NCI-H2171 (cell line): ENCODE measurements around the gene LEKR1.

Experiments
- DNase-seq: peaks from one replicate; lab custom pipeline; 2025; lab: John Stamatoyannopoulos, UW

The LEKR1 gene

DNA sequence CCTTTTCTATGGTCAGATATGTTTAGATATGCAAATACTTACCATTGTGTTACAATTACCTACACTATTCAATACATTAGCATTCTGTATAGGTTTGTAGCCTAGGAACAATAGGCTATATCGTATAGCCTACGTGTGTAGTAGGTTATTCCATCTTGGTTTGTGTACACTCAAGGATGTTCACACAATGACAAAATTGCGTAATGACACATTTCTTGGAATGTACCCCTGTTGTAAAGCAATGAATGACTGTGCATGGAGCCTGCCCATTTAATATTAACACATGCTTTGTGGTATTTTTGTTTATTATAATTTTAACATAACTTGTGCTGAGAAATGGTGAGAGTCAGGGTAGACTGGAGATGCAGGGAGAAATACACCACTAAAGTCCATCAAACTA lies 154.9 kb downstream of the LEKR1 start:
- DNase-seq = no peak

DNA sequence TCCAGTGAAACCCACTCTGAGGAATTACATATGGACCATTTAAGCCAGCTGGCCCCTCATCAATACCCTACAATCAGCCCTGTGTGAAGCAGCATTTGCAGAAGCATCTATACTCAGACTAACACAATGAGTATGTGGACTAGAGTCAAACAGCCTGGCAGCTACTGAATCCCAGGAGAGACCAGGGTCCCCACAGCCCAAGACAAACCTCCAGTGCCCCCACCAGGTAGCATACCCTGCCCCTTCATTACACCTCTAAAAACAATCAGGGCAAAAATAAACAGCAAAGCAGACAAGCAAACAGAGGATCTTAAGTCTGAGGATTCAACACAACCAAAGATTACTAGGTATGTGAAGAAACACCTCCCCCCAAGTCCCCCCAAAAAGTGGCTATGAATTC lies 157.4 kb downstream of the LEKR1 start:
- DNase-seq = no peak

DNA sequence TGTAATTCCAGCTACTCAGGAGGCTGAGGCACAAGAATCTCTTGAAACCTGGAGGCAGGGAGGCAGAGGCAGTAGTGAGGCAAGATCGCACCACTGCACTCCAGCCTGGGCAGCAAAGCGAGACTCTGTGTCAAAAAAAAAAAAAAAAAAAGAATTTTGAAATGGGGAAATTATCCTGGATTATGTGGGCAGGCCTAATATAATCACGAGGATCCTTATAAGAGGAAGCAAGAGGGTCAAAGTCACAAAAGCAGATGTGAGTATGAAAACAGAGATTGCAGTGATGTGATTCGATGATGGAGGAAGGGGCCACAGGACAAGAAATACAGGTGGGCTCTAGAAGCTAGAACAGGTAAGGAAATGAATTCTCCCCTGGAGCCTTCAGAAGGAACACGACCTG lies 159.6 kb downstream of the LEKR1 start:
- DNase-seq = no peak

DNA sequence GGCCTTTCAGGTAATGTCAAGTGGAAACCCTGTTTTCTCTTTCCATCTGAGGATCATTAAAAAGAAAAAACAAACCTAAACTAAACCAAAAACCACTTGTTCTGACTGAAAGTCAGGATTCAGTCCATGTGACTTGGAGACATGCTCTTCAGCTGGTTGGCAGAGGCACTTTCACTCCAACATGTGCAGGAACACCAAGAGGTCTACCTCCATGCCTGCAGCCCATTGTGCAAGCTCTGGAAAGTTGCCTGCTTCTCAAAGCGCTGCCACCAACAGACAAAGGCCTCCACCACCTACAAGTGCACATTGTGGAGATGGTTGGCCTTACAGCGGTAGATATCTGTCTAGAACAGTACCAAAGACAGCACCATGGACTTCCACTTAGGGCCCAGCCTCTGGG lies 161.8 kb downstream of the LEKR1 start:
- DNase-seq = no peak

DNA sequence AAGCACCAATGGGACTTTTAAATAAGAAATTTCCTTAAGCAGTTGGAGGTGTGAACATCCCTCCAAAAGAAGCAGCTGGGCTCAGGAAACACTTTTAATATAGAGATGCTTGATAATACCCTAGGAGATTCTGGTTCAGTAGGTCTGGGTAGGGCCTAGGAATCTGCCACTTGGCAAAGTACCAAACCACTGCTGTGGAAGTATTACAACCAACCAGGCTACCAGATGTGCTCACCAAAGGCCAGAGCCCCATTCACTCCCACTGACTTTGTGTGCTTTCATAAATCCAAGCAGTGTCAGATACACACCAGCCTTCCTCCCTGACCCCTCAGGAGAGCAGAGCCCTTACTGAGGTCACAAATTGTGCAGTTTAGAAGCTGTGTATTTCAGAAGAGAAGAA lies 171.2 kb downstream of the LEKR1 start:
- DNase-seq = peak; percentile 3

DNA sequence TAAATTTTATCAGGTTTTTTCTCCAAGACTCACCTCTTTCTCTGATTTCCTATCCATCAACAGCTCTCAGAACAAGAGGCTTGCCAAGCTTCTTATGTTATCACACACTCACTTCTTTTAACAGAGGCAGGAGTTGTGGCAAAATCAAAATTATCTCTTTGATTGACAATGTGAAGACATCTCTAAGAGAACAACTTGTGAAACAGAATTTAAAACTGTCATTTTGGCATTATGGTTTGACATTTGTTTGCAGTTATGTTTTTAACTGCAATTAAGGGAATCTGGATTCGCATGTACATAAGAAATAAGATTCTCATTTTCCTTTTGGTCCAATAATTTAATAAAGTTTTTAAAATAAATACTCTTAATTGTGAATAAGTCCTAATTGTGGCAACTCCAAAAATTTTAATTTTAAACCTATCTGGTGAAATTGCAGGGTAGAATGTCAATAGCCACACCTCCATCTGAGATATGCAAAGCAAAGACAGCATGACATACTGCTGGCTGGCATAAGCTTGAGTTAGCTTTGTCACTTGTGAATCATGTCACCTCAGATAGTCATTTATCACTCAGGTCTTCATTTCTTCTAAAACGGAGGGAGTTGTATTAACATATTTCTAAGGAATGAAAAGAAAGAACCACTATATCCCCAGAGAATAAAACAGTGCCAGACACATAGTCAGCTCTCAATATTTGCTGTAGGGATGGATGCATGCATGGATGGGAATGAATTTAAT lies 175.2 kb downstream of the LEKR1 start:
- DNase-seq = no peak

DNA sequence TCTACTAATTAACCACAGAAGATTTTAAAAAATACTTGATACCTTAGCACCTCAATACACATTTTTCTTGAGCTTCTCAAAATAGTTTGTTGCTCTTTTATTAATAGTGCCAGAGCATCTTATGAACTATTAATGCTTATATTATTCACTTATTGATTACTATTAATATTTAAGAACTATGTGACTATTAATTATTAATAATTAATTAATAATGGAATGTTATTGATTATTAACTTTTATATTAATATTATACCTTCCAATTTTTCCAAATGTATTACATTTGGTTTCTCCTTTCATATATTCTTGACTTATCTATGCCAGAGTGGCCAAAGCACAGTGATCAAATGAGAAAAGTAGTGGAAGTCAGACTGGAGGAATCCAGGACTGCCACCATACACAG lies 195.5 kb downstream of the LEKR1 start:
- DNase-seq = no peak

DNA sequence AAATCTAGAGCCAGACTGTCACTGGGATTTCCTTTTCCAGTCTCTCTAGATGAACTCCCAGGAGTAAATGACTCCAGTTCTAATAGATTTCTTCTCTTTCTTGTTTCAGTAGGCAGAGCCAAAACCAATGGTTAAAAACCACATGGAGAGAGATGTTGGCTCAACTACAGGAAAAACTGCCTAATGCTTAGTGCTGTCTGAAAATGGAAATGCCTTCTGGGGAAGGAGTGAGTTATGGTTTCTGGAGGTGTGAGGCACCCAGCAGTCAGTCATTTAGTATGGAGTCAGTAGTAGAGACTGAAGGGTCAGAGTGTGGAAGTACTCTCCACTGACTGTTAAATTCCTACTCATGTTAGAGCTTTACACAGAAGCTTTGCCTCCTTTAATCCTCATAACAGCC lies 197.1 kb downstream of the LEKR1 start:
- no peak for DNase-seq

DNA sequence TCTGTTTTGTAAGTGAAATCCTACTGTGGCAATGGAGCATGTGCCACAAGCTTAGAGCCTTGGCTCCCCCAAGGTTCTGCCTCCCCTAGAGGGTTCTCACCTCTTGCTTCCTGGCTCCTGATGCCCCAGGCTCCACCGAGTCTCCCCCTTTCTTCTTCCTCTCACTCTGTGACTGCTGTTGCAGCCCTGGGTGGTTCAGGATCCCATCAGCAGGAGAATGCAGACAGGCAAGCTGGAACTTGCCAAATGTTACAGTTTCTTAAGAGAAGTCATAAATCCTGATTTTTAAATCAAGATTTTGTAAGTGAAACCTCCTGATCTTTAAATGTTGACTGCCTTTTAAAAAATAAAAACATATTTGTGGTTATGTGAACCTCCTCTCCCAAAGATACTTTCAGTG lies 199.9 kb downstream of the LEKR1 start:
- DNase-seq = no peak

DNA sequence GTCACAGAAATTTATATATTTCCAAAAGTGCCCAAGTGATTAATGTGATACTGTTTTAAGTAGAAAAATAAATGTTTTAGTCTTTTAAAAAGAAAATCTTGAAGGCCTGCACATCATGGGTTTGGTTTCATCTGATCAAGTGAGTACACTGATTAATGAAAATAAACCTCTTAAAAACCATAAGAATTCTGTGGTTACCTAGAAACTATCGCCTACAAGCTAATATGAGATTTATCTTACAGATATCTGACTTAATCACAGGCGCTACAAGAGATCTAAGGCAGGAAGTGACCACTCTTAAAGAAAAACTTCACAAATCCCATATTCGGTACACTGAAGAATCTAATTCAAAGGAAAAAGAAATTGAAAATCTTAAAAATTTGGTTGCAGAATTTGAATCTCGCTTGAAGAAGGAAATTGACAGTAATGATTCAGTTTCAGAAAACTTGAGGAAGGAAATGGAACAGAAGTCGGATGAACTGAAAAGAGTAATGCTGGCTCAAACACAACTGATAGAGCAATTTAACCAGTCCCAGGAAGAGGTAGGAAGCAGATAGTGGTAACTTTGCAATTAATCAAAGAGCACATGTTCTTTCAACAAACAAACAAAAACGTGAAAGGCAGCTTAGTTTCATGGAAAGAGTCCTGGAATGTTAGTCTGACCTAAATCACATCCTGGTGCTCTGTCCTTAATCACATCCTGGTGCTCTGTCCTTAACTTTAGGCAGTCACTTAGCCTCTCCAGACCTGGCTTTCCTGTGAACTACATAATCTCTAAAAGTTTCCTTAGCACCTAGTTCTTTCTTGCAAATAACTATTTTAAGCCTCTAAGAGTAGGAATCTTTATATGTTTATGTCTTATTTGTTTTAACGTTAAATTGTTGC lies 201.9 kb downstream of the LEKR1 start:
- no peak for DNase-seq

DNA sequence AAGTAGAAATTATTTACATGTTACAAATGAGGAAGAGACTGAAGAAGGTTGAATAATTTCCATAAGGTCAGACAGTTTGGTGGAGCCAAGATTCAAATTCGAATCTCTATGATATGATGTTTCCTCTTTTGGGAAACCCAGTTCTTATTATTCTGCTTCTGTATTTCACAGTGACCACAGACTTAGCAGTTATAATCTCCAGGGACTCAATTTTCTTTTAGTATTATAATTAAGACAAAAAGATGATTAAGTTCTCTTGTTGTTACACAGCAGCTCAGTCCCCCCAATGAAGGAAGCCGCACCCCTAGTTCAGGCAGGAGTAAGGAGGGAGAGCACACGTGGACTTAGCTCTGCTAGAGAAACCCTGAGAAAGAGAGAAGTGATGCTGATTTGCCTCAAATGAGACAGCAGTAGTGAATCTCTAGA lies 203.2 kb downstream of the LEKR1 start:
- no peak for DNase-seq

DNA sequence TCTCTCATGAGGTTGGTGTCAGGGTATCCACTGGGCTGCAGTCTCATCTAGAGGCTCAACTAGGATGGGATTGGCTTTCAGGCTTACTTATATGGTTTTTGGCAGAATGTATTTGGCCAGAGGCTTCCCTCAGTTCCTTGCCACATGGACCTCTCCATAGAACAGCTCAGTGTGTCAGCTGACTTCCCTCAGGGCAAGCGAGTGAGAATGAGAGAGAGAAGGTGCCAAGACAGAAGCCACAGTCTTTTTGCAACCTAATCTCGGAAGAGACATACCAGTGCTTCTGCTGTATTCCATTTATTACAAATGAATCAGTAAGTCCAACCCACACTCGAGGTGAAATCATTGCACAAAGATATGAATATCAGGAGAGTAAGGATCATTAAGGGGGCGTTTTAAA lies 204.6 kb downstream of the LEKR1 start:
- DNase-seq = no peak

DNA sequence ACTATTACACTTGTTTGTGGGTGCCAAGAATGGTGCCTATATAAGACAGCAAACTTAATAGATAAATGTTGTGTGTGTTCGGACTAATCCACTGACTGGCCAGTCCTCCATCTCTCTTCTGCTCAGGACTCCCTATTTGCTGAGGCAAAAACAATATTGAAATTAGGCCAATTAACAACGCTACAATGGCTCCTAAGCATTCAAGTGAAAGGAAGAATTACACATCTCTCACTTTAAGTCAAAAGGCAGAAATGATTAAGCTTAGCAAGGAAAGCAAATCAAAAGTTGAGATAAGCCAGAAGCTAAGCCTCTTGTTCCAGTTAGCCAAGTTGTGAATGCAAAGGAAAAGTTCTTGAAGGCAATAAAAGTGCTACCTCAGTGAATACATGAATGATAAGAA lies 206.8 kb downstream of the LEKR1 start:
- DNase-seq = no peak

DNA sequence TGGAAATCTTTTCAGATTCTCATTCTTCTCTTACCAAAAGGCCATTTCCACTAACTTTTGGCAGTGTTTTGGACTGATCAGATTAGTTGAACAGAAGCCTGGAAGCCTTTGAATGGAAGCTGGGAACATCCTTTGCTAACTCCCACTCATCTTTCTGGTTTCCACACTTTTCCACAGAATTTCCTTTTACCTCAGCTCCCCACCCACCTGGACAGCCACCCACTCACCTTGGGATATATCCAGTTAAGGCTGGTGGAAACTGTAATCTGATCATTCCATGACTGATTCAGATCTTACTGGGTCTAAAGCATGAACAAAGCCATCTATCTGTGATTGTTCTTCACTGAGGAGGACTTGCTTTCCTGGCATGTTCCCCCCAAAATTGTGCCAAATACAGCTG lies 214.3 kb downstream of the LEKR1 start:
- no peak for DNase-seq

DNA sequence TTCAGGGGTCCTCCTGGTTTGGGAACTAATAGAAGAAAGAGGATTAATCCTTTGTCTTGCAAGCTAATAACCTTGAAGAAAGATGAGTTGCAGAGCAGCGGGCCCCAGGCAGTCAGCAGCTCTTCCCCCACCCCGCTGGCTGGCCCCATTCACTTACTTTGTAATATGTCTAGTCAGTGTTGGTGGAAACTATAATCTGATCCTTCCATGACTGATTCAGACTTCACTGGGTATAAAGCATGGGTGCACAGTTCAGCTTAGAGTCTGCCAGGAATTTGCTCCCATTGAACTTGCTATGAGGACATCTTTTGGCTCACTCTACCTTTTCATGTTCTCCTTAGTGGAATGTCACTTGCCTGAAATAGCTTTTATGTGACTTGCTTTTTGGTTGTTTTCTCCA lies 216.1 kb downstream of the LEKR1 start:
- no peak for DNase-seq

DNA sequence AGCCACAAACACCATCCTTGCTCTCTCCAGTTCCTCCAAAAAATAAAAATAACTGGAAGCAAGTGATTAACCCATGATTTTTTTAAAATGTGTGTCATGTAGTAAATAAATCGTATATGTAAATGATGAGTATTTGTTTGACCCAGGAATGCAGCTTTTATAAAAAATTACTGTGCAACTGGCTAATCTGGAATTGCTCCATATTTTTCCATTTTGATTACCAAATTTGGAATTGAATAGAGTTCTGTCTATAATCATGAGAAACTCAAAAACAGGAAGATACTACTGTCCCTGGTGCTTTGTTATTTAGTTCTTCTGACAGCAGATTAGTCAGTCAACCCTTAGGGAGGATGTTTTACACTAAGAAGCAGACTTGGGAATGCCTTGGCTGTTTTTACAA lies 217.6 kb downstream of the LEKR1 start:
- no peak for DNase-seq

DNA sequence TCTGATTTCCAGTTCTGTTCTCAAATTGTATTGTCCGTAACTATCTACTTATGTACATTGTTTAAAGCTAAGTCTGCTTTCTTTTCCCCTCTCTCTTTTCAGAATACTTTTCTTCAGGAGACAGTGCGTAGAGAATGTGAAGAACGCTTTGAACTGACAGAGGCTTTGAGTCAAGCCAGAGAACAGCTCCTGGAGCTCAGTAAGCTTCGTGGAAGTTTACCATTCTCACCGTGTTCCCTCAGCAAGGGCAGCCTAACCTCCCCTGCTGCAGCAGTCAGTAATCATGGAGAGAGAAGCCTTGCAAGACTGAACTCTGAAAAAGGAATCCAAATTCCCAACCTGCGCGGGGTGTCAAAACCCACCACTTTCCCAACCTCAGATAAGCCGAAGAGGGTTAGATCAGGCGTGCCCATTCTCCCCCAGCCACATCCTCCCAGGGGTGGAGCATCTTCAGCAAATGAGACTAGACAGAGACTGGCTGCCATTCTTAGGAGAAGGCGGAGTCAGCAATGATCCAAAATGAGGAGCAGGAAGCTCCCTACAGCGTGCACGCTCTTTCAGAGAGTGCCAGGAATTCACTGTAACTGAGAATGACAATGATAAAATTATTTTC lies 219.2 kb downstream of the LEKR1 start:
- no peak for DNase-seq

DNA sequence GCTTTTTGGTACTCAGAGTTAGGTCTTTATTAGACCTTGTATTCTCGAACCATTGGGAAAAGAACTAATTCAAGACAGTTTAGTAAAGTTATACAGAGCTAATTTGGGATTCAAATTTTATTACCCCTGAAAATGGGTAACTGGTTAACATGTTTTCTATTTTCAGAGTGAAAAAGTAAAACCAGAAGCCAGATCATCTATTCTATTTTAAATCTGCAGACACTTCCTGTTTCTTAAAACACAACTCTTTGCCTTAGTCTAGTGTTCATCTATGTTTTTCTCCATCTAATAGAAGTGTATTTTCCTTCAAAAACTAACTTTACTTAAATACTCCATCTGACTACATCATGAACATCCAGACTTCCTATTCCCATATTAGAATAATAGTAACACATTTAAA lies 220.4 kb downstream of the LEKR1 start:
- no peak for DNase-seq

DNA sequence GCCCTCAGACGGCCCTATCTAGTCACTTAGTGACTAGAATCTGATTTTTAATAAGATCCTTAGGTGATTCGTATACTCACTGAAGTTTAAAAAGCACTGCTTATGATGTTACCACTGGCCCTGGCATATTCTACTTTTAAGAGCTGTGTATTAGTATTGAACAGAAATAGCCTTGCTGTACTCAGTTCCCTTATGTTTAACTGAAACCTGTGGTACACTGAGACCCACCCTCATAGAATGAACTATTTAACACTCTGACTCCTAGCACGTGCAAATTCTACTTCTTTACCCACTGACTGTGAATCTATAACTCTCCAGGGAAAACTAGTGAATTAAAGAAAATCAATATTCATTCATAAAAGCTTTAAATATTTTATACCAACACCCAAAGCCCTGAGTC lies 224.9 kb downstream of the LEKR1 start:
- DNase-seq = no peak

DNA sequence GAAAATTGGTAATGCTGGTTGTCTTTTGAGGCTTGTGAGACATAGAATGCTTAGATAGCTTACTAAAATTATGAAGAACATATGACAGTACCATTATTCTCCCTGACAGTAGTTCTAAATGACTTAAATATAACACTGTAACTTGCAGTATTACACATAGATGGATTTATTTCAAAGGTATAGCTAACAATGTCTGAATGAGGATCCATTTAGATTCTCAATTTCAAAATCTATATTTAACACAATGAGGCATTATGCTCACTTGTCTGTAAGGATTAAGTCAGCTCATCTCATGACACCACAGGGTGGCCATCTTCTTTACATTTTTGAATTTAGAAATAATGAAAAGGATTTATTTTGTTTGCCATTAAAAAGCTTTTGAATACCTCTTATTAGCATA lies 225.4 kb downstream of the LEKR1 start:
- DNase-seq = no peak

DNA sequence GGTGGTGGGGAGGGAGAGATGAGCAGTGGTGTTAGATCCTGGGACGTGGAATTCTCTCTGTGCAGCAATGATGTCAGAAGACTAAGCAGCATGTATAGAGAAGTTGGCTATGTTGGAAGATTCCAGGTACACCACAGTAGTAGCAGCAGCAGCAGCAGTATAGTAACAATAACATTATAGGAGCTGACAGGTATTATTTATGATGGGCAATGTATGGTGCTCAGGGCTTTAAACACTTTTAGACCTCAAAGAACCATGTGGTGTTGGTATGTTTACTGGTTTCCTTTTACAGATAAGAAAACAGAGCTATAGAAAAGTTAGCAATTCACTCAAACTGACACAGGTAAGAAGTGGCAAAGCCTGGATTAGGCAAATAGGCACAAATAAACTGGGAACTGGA lies 229.9 kb downstream of the LEKR1 start:
- DNase-seq = no peak

DNA sequence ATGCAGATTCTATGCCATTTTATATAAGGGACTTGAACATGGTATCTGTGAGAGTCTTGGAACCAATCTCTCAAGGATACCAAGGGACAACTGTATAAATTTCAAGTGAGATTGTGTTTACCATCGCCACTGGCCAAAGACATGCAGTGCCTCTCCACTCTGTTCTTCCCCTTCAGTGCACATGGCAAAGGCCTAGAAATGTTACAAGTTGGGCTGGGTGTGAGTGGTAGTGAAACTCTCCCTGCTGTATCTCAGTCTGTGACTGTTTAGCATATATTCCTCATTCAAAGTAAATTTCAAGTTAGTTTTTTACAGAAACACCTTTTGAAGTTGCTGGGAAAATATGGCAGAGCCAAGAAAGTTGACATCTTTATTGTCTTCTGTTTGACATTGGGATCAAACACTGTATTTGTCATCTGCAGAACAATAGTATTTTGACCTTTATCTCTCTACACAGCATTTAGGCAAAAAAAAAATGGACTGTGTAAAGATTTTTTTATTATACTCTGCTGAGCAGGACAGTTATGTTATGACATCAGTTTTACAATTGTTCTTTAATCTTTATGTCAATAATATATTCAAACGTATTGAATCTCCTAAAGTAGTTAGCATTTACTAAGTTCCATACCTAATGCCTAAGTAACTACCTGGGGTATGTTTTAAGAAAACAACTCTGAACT lies 232.4 kb downstream of the LEKR1 start:
- DNase-seq = no peak

DNA sequence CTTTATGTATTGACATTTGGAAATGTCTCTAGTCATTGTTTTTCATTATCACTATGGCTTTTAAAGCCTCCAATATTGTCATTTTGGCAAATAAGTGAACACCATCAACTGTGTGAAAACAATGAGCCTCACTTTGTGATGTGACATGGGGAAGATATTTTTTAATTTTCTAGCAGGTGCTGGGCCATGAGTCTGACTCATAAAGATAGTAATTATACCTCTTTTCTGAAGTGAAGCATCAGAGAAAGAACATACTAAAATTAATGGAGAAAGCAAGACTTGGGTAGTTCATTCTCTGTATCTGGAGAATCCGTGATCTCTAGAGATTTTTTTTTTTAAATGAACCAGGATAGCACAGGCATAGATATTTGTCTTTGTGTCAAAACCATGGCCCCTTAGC lies 233.0 kb downstream of the LEKR1 start:
- DNase-seq = no peak
